ENCODE measurements around the gene CHD6.

CHD6 gene

GRCh38 chr20:41424011-41424410, 194.2 kb downstream of the CHD6 start:
- no peak for DNase-seq

DNA sequence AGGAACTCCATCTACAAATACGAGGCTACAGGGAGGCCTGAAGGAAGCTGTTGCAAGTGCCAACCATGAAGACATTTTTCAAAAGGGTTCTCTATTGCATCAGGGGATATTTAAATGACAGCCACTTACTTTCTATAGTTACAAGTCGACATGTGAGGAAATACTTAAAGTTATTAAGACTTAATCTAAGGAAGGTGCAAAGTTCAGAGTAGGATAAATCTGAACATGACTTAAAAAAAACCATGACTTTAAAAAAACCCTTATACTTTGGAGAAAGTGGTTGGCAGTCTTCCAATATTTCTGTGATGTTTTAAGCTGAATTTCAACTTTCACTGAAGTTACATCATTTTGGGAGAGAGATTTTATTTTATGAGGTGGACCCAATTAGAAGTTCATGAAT, 195.2 kb downstream of the CHD6 start:
- DNase-seq: no peak

- DNase-seq: no peak
Observed at GRCh38 chr20:41418739-41419293, 199.4 kb downstream of the CHD6 start.

DNA sequence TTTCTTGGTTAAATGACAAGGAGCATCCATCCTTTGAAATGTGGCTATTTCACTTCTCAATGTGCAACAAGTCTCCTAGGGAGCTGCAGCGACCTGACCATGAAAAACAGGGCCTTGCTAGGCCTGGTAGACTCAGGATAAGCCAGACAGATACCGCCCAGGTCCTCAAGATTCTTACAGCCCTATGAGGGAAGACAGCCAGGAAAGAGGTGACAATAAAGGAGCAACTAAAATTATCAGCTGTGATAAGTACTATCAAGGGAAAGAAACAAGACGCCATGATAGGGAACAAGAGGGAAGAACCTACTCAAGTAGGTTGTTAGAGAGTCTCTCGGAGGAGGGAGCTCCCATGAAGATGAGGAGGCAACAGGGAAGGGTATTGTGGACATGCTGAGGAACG, 200.1 kb downstream of the CHD6 start:
- DNase-seq: no peak

DNA sequence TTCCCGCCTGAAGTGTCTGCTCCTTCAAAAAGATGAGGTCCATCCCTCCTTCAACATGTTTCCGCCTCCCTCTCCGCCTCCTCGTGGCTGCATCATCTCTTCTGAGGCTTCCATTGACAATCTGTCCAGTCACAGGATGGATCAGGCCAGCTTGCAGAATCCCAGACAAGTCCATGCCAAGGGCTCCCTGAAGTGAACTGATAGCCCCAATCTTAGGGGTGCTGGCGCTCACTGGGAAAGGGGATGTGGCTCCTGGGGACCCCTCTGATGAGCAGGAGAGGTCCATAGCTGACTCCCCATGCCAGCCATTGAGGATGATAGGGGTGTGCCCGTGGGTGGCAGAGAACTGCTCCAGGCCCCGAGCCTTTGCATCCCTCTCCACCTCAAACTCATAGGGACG, 203.0 kb downstream of the CHD6 start:
- DNase-seq: no peak

GRCh38 chr20:41413169-41413568, 205.0 kb downstream of the CHD6 start:
- DNase-seq: no peak

DNA sequence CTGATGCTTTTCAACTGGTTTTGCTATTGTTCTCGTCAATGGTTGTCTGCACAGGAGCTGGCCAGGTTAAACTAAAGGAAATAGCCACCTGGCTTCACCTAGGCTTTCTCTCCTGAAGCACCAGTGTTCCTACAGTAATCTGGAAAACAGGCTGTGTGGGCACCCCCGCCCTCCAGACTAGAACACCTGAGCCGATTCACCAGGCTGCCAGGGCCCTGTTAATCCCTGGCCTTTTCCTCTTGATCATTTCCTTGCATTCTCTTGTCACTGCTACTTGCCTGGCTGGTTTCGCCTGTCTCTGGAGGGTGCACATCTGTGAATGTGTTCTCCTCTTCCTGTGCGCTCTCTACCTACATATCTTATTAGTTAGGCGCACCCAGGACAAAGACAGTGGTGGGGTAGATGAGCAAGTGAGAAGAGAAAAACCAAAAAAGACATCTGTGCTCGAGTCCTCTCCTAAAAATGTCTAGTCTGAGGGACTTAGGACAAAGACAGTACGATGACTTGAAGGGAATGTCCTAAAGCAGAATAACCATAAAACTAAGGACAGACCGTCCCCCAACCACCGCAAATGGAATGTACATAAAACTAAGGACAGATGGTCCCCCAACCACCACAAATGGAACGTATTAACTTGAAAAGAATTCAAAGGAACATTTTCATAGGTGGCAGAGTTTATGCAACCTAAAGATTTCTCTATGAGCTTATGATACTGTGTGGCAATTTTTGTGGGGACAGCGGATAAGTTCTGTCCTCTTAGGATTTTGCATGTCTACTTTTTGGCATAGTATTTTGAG, 205.7 kb downstream of the CHD6 start:
- DNase-seq: no peak

DNA sequence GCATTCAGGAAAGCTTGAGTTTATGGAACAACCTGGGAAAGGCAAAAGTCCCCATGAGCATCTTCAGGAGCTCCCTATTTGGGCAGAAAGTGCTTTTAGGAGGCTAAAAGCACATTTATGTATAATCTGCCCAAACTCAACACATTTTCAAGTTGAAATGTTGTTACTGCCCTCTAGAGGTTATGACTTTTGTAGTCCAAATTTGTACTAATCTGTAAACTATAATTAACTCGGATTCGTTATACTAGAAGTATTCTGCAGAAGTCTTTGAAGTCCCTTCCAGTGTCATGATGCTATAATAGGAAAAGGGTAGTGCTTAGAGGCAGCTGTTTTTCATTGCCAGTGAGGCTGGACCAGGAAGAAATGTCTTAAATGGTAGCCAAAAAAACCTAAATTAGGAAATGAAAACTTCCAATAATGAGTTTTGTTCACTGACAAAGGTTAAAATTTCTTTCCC, 206.8 kb downstream of the CHD6 start:
- no peak for DNase-seq

DNA sequence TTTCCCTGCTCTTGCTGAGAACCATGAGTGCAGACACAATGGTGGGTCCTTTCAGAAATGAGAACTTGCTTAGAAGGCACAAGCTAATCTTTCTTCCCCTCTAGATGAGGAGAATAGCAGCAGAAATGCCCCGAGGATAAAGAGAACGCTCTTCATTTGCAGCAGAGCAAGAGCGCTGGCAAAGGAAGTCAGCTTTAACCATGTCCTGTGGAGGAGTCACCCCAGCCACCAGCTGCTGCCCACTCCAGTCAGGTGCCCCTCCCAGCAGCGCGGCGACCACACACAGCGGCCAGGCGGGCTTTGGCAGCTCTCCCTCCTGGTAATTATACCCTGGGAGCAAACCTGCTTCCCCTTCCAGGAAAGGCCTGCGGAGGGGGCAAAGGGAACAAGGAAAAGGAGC, 209.2 kb downstream of the CHD6 start:
- peak in 8 of 14 donors; percentile 17 to 86 (median 43) for DNase-seq

DNA sequence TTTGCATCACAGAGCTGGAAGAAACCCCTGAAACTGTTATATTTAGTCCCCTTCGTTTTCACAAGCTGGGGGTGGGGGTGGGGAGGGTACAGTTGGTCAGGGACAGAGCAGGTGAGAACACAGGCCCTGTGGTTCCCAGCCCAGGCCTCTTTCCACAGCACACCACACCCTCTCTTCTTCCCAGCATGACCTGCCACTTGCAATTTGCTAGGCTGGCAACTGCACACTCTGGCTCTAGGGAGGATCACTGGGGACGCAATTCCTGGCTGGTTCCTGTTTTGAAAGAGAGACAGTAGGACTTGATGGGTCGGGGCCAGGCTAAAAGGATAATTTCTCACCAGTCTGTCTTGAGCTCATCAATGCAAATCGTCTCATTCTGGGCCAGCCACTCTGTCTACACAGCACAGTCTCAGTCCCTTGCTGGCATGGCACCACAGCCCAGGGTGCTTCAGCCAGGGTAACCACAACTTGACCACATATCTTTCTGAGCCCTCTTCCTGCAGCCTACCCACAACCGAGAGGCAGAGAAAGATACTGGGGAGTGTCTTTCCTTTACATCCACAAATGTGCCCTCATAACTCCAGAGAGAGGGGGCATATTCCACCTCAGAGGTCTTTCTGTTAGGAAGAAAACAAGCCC, 209.9 kb downstream of the CHD6 start:
- peak in 2 of 14 donors; percentile 7 to 70 for DNase-seq

GRCh38 chr20:41407607-41408006, 210.6 kb downstream of the CHD6 start:
- no peak for DNase-seq

DNA sequence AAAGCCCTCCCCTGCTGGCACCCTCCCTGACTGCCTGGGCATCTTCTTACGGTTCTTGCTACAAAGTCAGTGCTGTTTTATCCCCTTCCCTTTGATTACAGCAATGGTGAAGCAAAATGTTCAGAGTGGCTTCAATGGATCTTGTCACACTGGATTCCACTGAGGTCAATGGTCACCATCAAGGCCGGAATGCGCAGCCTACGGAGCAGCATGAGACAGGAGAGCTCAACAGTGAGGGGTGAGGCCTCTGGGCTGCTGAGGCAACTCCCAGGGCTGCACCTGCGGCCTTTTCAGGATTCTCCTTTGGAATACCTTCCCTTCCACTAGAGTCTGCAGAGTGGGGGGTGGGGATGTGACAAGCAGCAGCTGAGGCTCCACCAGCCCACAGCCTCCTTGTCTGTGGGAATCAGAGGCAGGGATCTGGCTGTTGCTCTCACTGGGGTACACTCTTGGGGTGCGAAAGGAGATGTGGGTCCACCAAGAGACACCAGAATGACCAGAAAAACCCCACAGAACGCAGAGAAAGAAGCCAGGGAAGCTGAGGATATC, 211.2 kb downstream of the CHD6 start:
- no peak for DNase-seq

DNA sequence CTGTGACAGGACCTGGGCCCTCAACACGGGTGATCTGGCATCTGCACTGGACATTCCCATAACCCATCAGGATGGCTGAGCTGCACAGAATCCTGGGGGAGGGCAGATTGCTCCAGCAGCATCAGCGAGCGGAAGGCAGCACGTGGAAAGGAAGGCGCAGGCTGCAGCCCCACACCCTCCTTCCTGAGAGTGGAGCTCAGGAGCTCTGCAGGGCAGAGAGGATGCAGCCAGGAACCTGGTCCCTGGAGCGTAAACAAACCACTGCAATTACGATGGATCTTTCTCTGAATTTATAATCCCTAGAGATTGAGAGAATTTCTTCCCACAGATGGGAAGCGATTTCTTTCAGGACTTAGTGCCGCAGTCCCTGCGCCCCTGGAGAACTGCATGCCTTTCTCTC, 211.8 kb downstream of the CHD6 start:
- peak in 1 of 14 donors; percentile 11 for DNase-seq

DNA sequence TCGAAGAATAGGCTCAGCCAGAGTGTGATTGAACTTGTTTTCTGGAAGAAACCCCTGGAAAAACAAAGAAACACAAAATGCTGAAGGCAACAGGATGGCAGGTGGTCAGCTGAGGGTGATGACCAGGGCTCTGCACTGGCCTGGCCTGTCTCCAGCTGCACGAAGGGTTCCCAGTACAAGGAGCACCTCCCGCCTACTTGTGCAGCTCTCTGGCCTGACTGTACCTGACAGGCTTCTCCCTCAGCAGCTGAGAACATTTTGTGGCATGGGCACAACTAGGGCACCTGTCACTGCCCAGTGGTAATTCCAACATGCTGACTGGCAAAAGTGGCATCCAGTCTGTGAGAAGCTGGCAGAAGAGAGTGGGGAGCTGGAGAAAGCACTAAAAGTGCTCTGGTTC, 212.7 kb downstream of the CHD6 start:
- DNase-seq: peak in 3 of 14 donors; percentile 23 to 85 (median 27)

- DNase-seq: no peak
Observed at GRCh38 chr20:41403604-41404003, 214.6 kb downstream of the CHD6 start.

GRCh38 chr20:41398408-41398807, 219.8 kb downstream of the CHD6 start:
- DNase-seq: no peak

- no peak for DNase-seq
Observed at GRCh38 chr20:41395667-41396664, 222.2 kb downstream of the CHD6 start.

DNA sequence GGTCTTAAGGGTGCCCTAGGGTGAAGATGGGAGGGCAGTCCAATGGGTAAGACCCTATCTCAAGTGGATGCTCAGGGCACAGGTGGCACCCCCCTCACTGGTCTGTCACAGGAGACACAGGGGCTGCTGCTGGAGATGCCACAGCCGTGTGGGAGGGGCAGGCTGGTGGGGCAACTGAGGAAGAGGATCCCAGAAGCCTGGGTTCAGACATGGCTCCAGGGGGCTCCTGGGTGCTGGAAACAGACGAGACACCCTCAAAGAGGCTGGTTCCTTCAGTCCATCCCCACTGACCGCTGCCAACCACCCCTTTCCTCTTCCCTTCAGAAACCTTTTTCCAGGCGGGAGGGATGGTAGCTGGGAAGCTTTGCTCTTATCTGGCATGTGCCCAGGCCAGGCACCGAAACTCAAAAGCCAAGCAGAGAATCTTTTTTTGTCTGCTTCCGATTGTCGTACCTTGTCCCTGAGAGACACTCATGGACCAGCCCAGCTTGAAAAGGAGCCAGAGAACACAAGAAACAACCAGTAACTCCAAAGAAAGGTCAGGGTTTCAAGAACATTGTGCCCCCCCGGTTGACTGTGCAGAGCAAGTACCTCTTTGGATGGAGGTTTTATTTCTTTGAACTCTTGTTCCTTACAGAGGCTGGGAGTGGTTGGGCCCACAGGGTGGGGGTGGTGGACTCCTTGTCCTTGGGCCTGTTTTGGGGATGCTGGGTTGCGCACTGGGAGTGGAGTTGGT, 223.1 kb downstream of the CHD6 start:
- DNase-seq: peak in 1 of 14 donors; percentile 13

GRCh38 chr20:41394081-41394480, 224.1 kb downstream of the CHD6 start:
- DNase-seq: no peak

GRCh38 chr20:41393705-41394066, 224.5 kb downstream of the CHD6 start:
- no peak for DNase-seq
